Tibial nerve (tissue), 4 donors: ENCODE measurements around the gene GRIN1.

Experiments
- EP300 ChIP-seq, 2 donors: sonication (generic); formaldehyde crosslinking; IDR thresholded peaks; one replicate each; pipeline ENCODE4 v1.6.1; 2017; ENCODE audit warnings: antibody characterized with exemption in 2 of 2, mild to moderate bottlenecking in 1 of 2
- POLR2A ChIP-seq, 2 donors: fragments of 450-650 bp; IDR thresholded peaks; one replicate each; pipeline ENCODE4 v1.6.1; 2017; ENCODE audit warnings: antibody characterized with exemption in 2 of 2, mild to moderate bottlenecking in 2 of 2, moderate library complexity in 2 of 2
- TF ChIP-seq, protein P1 (sequence below), 5 experiments: fragments of 200-600 bp in 3 of 5; fragments of 450-650 bp in 2 of 5; sonication (generic) in 3 of 5; IDR thresholded peaks; one replicate each; pipeline ENCODE4 v1.5.1; 2016 to 2019; ENCODE audit warnings: antibody characterized with exemption in 5 of 5, mild to moderate bottlenecking in 3 of 5, moderate library complexity in 2 of 5

DNA sequence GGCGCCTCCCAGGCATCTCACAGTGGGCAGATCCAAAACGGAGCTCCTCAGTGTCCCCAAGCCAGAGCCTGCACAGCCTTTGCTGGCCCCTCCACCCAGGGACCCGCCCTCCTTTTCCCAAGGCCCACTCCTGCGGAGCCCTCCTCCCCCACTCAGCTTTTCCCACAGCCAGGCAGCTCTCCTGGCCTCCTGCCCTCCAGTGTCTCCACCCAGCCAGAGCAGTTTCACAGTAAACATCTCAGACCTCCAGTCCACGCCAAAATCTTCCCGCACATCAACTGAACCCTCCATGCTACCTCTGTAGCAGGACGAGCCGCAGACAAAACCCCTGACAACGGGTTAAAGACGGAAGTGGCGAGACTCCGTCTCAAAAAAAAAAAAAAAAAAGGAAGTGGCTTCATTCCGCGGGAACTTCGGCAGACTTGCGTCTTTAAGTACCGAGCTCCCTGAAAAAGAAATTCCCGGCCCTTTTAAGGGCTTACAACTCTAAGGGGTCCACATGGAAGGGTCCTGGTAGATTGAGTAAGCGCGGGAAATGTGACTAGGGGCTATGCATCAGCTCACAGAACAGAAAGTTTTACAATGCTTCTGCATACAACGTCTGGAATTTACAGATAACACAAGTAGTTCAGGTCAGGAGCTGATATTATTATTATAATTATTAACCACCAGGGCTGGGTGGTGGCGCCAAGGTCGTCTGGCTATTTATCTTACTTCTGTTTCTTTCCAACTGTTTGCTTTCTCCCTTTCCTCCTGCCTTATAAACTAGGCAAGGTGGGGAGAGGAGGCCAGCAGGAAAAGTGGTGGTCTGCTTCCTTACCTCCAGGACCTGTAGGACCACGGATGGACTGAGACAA, 11.4 kb upstream of the GRIN1 start:
- TF ChIP-seq, protein P1, sequence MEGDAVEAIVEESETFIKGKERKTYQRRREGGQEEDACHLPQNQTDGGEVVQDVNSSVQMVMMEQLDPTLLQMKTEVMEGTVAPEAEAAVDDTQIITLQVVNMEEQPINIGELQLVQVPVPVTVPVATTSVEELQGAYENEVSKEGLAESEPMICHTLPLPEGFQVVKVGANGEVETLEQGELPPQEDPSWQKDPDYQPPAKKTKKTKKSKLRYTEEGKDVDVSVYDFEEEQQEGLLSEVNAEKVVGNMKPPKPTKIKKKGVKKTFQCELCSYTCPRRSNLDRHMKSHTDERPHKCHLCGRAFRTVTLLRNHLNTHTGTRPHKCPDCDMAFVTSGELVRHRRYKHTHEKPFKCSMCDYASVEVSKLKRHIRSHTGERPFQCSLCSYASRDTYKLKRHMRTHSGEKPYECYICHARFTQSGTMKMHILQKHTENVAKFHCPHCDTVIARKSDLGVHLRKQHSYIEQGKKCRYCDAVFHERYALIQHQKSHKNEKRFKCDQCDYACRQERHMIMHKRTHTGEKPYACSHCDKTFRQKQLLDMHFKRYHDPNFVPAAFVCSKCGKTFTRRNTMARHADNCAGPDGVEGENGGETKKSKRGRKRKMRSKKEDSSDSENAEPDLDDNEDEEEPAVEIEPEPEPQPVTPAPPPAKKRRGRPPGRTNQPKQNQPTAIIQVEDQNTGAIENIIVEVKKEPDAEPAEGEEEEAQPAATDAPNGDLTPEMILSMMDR (IDR thresholded peaks at IDR 0.05), result no peak
- TF ChIP-seq POLR2A (IDR thresholded peaks at IDR 0.05) (no peak), EP300 (IDR thresholded peaks at IDR 0.05) (no peak)
